Heart right ventricle (tissue), 16 donors: ENCODE data around the gene CAD. TPM values are rescaled to one million over a fixed set of nuclear protein-coding genes. Genes with fewer than 3 reads are reported as not detected.

Source experiments
- ATAC-seq, 8 donors: fragments of 200-7000 bp; cut with Tn5 transposase; one replicate each; pipeline ENCODE4 v1.9.1; 2020; ENCODE audit warnings: mild to moderate bottlenecking in 8 of 8, moderate library complexity in 8 of 8, moderate number of reproducible peaks in 1 of 8
- DNase-seq, 2 donors: peaks; one replicate each; pipeline ENCODE4 v3.0.0-alpha.2; 2020
- H3K27ac ChIP-seq, 10 donors: fragments of 200-600 bp; sonication (generic) in 2 of 10; one replicate each; pipeline versions ENCODE4 v1.5.0 to v1.8.0; 2020 to 2022; ENCODE audit warnings: mild to moderate bottlenecking in 3 of 10
- H3K27me3 ChIP-seq, 7 donors: fragments of 200-600 bp; one replicate each; pipeline ENCODE4 v1.8.0; 2021 to 2022; ENCODE audit warnings: mild to moderate bottlenecking in 2 of 7
- H3K36me3 ChIP-seq, 9 donors: fragments of 200-600 bp; sonication (generic) in 1 of 9; one replicate each; pipeline versions ENCODE4 v1.5.0 to v1.8.0; 2020 to 2022; ENCODE audit warnings: mild to moderate bottlenecking in 2 of 9
- H3K4me1 ChIP-seq, 9 donors: fragments of 200-600 bp; sonication (generic) in 1 of 9; one replicate each; pipeline versions ENCODE4 v1.5.0 to v1.8.0; 2020 to 2022; ENCODE audit warnings: mild to moderate bottlenecking in 4 of 9
- H3K4me3 ChIP-seq, 10 donors: fragments of 200-600 bp; sonication (generic) in 2 of 10; one replicate each; pipeline versions ENCODE4 v1.5.0 to v1.8.0; 2020 to 2022; ENCODE audit warnings: mild to moderate bottlenecking in 7 of 10, moderate library complexity in 2 of 10
- H3K9me3 ChIP-seq, 11 donors: fragments of 200-600 bp in 10 of 11; sonication (generic) in 2 of 11; one replicate each; pipeline versions ENCODE4 v1.5.0 to v1.8.0; 2013 to 2022; ENCODE audit warnings: mild to moderate bottlenecking in 2 of 11, control low read depth in 1 of 11, moderate library complexity in 1 of 11
- CTCF ChIP-seq, 9 donors: fragments of 200-600 bp; sonication (generic) in 2 of 9; IDR thresholded peaks; one replicate each; pipeline versions ENCODE4 v1.5.0 to v1.8.0; 2021 to 2022; ENCODE audit warnings: antibody characterized with exemption in 9 of 9, mild to moderate bottlenecking in 5 of 9, moderate library complexity in 1 of 9
- WGBS, 2 donors: extraction: QIAGEN DNeasy Blood & Tissue Kit; methylation state at CpG; one replicate each; pipeline ENCODE4 v1.1.7; 2013; ENCODE audit warnings: inconsistent platforms in 1 of 2; 5-methylcytosine and 5-hydroxymethylcytosine counted together
- intact Hi-C, 10 donors: fragments of 100-400 bp; cut with DNase I; formaldehyde crosslinking; loops; one replicate each; pipeline versions ENCODE4 v1.11.1 to v1.14.2; 2022
- polyA plus RNA-seq, 2 donors: library from polyadenylated mRNA; stranded (reverse); fragments of 200-250 nt; gene quantifications; one replicate each; pipeline ENCODE4 v1.2.3, GENCODE V29; 2013
- total RNA-seq, 10 donors: library from RNA; stranded (reverse); fragmentation: NEBNext Ultra II Directional in 3 of 10; extraction: Animal tissue kit (Norgen Biotek cat#: 25700) in 3 of 10; gene quantifications; one replicate each; pipeline versions ENCODE4 v1.2.1 to v1.2.4, GENCODE V29; 2021 to 2023
- donor health status: Arrhythmogenic right ventricular cardiomyopathy.
- donor health status: ischemic (EF 13 %, LVEDD 7.1; RV severe dilation, severe dysfunction).
- donor health status: healthy with polysubstance abuse.
- donor health status: DM: no; HTN: yes; CAD: no.
- donor health status: DM: no; HTN: no; CAD: no.
- donor health status: ischemic (EF 25% LVEDD 6.9; RV normal size, moderate dysfunction).
- donor health status: ischemic (EF 25% LVEDD 5.7; RV mildly dilated, moderate dysfunction).
- donor health status: healthy.
- donor health status: DM: yes; HTN: yes; CAD: no.
- donor health status: Ischemic cardiomyopathy.
- donor health status: ischemic (EF 35%, LVEDD 5.7; RV mildly dilated, moderate dysfunction).
- donor health status: nonischemic (EF 11% LVEDD 7.7; RV severe dilation, severe dysfunction).
- donor health status: DM: yes; HTN: yes; CAD: no.
- donor health status: PGD.
- donor health status: ischemic (EF 29% LVEDD 5.4; RV normal size, mild dysfunction).
- donor health status: nonischemic (EF 23%, LVEDD 6.1; RV moderate dilation, normal function).

Gene CAD
- total and polyA plus RNA-seq, 12 donors, result 6.1 to 10.6 (median 7.6) TPM

- H3K27me3 ChIP-seq, result no peaks in the 10 kb centered on the region
- peak in 2 of 8 donors; percentile 38 to 66 for ATAC-seq
- peaks cover 0 to 74% (median 24%) of the 10 kb centered on the region in 9 donors for H3K36me3 ChIP-seq
- H3K4me1 ChIP-seq, result no peaks in the 10 kb centered on the region
- intact Hi-C loops, result loop anchor here in 3 of 10 donors (10.0 kb wide), 3 partner anchors 227 to 417 kb away; partner anchors contain the start of genes CENPA (in 1 of the 3) and MAPRE3 (in 1 of the 3)
- TF ChIP-seq CTCF (IDR thresholded peaks at IDR 0.05), result no peak
- no peaks in the 10 kb centered on the region for H3K9me3 ChIP-seq
- H3K4me3 ChIP-seq, result no peak overlapping the region
- H3K27ac ChIP-seq, result no peak overlapping the region
- 77 to 80% methylated on average over 7 of the region's 7 CpGs for WGBS, 2 donors
- DNase-seq, result no peak
Measured at GRCh38 chr2:27201675-27202074, 15.5 kb upstream of the CAD start.

GRCh38 chr2:27202854-27203253 lies 14.3 kb upstream of the CAD start:
- no peak for ATAC-seq
- Histone ChIP-seq H3K4me3 (no peak overlapping the region), H3K36me3 (peaks cover 0 to 86% (median 24%) of the 10 kb centered on the region in 9 donors), H3K27me3 (no peaks in the 10 kb centered on the region), H3K9me3 (no peaks in the 10 kb centered on the region), H3K27ac (no peak overlapping the region), H3K4me1 (no peaks in the 10 kb centered on the region)
- TF ChIP-seq CTCF (IDR thresholded peaks at IDR 0.05), result no peak
- WGBS, 2 donors, result 84 to 89% methylated on average over 2 of the region's 2 CpGs
- intact Hi-C loops, result loop anchor here in 3 of 10 donors (10.0 kb wide), 3 partner anchors 228 to 418 kb away; partner anchors contain the start of genes CENPA (in 1 of the 3) and MAPRE3 (in 1 of the 3)
- DNase-seq, result no peak

- WGBS, 2 donors, result 97 to 98% methylated on average over 9 of the region's 9 CpGs
- H3K36me3 ChIP-seq, result peaks cover 0 to 94% (median 24%) of the 10 kb centered on the region in 9 donors
Measured at GRCh38 chr2:27203741-27204140, 13.4 kb upstream of the CAD start.

GRCh38 chr2:27204566-27204965 lies 12.6 kb upstream of the CAD start:
- intact Hi-C loops, result loop anchor here in 3 of 10 donors (10.0 kb wide), 3 partner anchors 230 to 420 kb away; partner anchors contain the start of genes CENPA (in 1 of the 3) and MAPRE3 (in 1 of the 3)
- Histone ChIP-seq H3K4me3 (no peak overlapping the region), H3K36me3 (peaks cover 0 to 99% (median 24%) of the 10 kb centered on the region in 9 donors), H3K4me1 (no peaks in the 10 kb centered on the region), H3K9me3 (no peaks in the 10 kb centered on the region), H3K27ac (no peak overlapping the region), H3K27me3 (no peaks in the 10 kb centered on the region)
- DNase-seq (no peak), ATAC-seq (no peak)
- TF ChIP-seq CTCF (IDR thresholded peaks at IDR 0.05), result no peak
- WGBS, 2 donors, result 93 to 94% methylated on average over 8 of the region's 8 CpGs

More at GRCh38 chr2:27203741-27204140, 13.4 kb upstream of the CAD start:
- no peak overlapping the region for H3K4me3 ChIP-seq
- no peak for ATAC-seq
- no peak for TF ChIP-seq CTCF (IDR thresholded peaks at IDR 0.05)
- H3K9me3 ChIP-seq, result no peaks in the 10 kb centered on the region
- H3K4me1 ChIP-seq, result no peaks in the 10 kb centered on the region
- H3K27me3 ChIP-seq, result no peaks in the 10 kb centered on the region
- no peak overlapping the region for H3K27ac ChIP-seq
- DNase-seq, result no peak
- intact Hi-C loops, result loop anchor here in 3 of 10 donors (10.0 kb wide), 3 partner anchors 229 to 419 kb away; partner anchors contain the start of genes CENPA (in 1 of the 3) and MAPRE3 (in 1 of the 3)
